ENCODE measurements around the gene RIC8A. TPM values are rescaled to one million over a fixed set of nuclear protein-coding genes. Genes with fewer than 3 reads are reported as not detected.

Gene RIC8A
- total RNA-seq, 1 experiment from 2014 or later = 176 TPM

- Histone ChIP-seq H3K9me3 (replicated peaks) (no peaks in the 10 kb centered on the region), H3K4me1 (replicated peaks) (no peaks in the 10 kb centered on the region), H3K27ac (no peak overlapping the region), H3K4me3 (no peak overlapping the region), H3K36me3 (peaks cover 48% of the 10 kb centered on the region), H3K27me3 (replicated peaks) (no peaks in the 10 kb centered on the region)
- DNase-seq (ENCODE audit: low read depth in 1 of 2, low spot score in 2 of 2) = no peak
Observed at GRCh38 chr11:253886-254270, 46.4 kb downstream of the RIC8A start.

GRCh38 chr11:255176-255575, 47.7 kb downstream of the RIC8A start:
- Histone ChIP-seq H3K27me3 (replicated peaks) (no peaks in the 10 kb centered on the region), H3K36me3 (peaks cover 38% of the 10 kb centered on the region), H3K27ac (no peak overlapping the region), H3K9me3 (replicated peaks) (no peaks in the 10 kb centered on the region), H3K4me1 (replicated peaks) (no peaks in the 10 kb centered on the region), H3K4me3 (no peak overlapping the region)
- DNase-seq (ENCODE audit: low read depth in 1 of 2, low spot score in 2 of 2) = no peak

- Histone ChIP-seq H3K27me3 (replicated peaks) (no peaks in the 10 kb centered on the region), H3K36me3 (peaks cover 32% of the 10 kb centered on the region), H3K4me1 (replicated peaks) (no peaks in the 10 kb centered on the region), H3K4me3 (no peak overlapping the region), H3K27ac (no peak overlapping the region), H3K9me3 (replicated peaks) (no peaks in the 10 kb centered on the region)
- no peak for DNase-seq (ENCODE audit: low read depth in 1 of 2, low spot score in 2 of 2)
Observed at GRCh38 chr11:255816-256215, 48.3 kb downstream of the RIC8A start.

- H3K9me3 ChIP-seq (replicated peaks) = no peaks in the 10 kb centered on the region
- no peak overlapping the region for H3K27ac ChIP-seq
- no peak for DNase-seq (ENCODE audit: low read depth in 1 of 2, low spot score in 2 of 2)
- no peak overlapping the region for H3K4me3 ChIP-seq
- H3K27me3 ChIP-seq (replicated peaks) = no peaks in the 10 kb centered on the region
- H3K4me1 ChIP-seq (replicated peaks) = no peaks in the 10 kb centered on the region
- peaks cover 18% of the 10 kb centered on the region for H3K36me3 ChIP-seq
Observed at GRCh38 chr11:256952-257737, 49.6 kb downstream of the RIC8A start.

GRCh38 chr11:257766-258493, 50.4 kb downstream of the RIC8A start:
- H3K4me1 ChIP-seq (replicated peaks) = no peaks in the 10 kb centered on the region
- no peak overlapping the region for H3K27ac ChIP-seq

GRCh38 chr11:259413-259812, 51.9 kb downstream of the RIC8A start:
- DNase-seq (ENCODE audit: low read depth in 1 of 2, low spot score in 2 of 2) = no peak
- Histone ChIP-seq H3K27ac (no peak overlapping the region), H3K4me3 (no peak overlapping the region), H3K9me3 (replicated peaks) (no peaks in the 10 kb centered on the region), H3K27me3 (replicated peaks) (no peaks in the 10 kb centered on the region), H3K36me3 (no peaks in the 10 kb centered on the region), H3K4me1 (replicated peaks) (no peaks in the 10 kb centered on the region)

More at GRCh38 chr11:257766-258493, 50.4 kb downstream of the RIC8A start:
- H3K9me3 ChIP-seq (replicated peaks) = no peaks in the 10 kb centered on the region
- no peak overlapping the region for H3K4me3 ChIP-seq
- peaks cover 10% of the 10 kb centered on the region for H3K36me3 ChIP-seq
- no peaks in the 10 kb centered on the region for H3K27me3 ChIP-seq (replicated peaks)
- no peak for DNase-seq (ENCODE audit: low read depth in 1 of 2, low spot score in 2 of 2)

- Histone ChIP-seq H3K4me3 (no peak overlapping the region), H3K4me1 (replicated peaks) (no peaks in the 10 kb centered on the region), H3K36me3 (no peaks in the 10 kb centered on the region), H3K9me3 (replicated peaks) (no peaks in the 10 kb centered on the region), H3K27ac (no peak overlapping the region), H3K27me3 (replicated peaks) (no peaks in the 10 kb centered on the region)
- no peak for DNase-seq (ENCODE audit: low read depth in 1 of 2, low spot score in 2 of 2)
Observed at GRCh38 chr11:261624-262023, 54.1 kb downstream of the RIC8A start.

Other genes with a start within 250 kb of the RIC8A start
- not detected in 2 replicates for gene SCGB1C1, start 14.6 kb upstream of the RIC8A start, total RNA-seq (2014; rRNA removed; shearing (Covaris generic))
- 9.8 and 10.5 TPM in 2 replicates for gene BET1L, start 309 bp upstream of the RIC8A start, total RNA-seq (2014; rRNA removed; shearing (Covaris generic))
- 2.3 and 7.1 TPM in 2 replicates for gene SIRT3, start 28.6 kb downstream of the RIC8A start, total RNA-seq (2014; rRNA removed; shearing (Covaris generic))
- gene PSMD13, start 29.3 kb downstream of the RIC8A start, total RNA-seq (2014; rRNA removed; shearing (Covaris generic)) = 217 and 331 TPM in 2 replicates
- gene NLRP6, start 70.7 kb downstream of the RIC8A start, total RNA-seq (2014; rRNA removed; shearing (Covaris generic)) = not detected in 2 replicates
- gene PGGHG, start 81.4 kb downstream of the RIC8A start, total RNA-seq (2014; rRNA removed; shearing (Covaris generic)) = 2.1 and 4.6 TPM in 2 replicates
- gene IFITM5, start 91.8 kb downstream of the RIC8A start, total RNA-seq (2014; rRNA removed; shearing (Covaris generic)) = not detected in 2 replicates
- gene IFITM2, start 100.1 kb downstream of the RIC8A start, total RNA-seq (2014; rRNA removed; shearing (Covaris generic)) = 6.0 and 16.3 TPM in 2 replicates
- 0.37 TPM in 1 of 2 replicates, not detected in the other for gene IFITM1, start 106.3 kb downstream of the RIC8A start, total RNA-seq (2014; rRNA removed; shearing (Covaris generic))
- 43.5 and 63.1 TPM in 2 replicates for gene IFITM3, start 113.2 kb downstream of the RIC8A start, total RNA-seq (2014; rRNA removed; shearing (Covaris generic))
- not detected in 2 replicates for gene B4GALNT4, start 161.8 kb downstream of the RIC8A start, total RNA-seq (2014; rRNA removed; shearing (Covaris generic))
- 1.9 and 5.7 TPM in 2 replicates for gene PKP3, start 186.5 kb downstream of the RIC8A start, total RNA-seq (2014; rRNA removed; shearing (Covaris generic))
- 3.3 and 8.6 TPM in 2 replicates for gene SIGIRR, start 207.3 kb downstream of the RIC8A start, total RNA-seq (2014; rRNA removed; shearing (Covaris generic))
- not detected in 2 replicates for gene ANO9, start 234.3 kb downstream of the RIC8A start, total RNA-seq (2014; rRNA removed; shearing (Covaris generic))
- gene PTDSS2, start 242.6 kb downstream of the RIC8A start, total RNA-seq (2014; rRNA removed; shearing (Covaris generic)) = 11.5 and 18.3 TPM in 2 replicates